ENCODE measurements around the gene KCNJ16.

The KCNJ16 gene

DNA sequence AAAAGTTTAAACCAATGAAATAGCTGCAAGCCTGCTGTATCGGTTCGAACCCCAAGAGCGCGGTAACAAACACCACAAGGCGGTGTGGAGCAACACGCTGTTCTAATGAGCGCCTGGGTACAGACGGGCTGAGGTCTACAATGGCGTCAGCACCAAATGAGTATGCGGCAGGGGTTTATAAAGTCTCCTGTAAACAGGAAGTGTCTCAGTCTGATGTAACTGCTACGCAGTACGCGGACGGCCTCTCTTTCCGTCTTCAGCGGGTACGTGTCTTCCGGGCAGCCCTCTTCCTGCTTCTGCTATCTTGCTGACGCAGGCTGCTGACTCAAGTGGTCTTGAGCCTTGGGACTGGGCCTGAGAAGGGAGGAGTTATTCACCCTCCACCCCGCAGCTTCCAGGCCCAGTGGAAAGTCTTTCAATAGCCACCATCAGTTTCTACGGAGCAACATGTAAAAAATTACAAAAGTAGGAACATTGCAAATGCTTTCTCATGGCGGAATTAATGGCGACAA is 53.8 kb downstream of the KCNJ16 start:
- no peak for DNase-seq (ENCODE audit: low spot score)

DNA sequence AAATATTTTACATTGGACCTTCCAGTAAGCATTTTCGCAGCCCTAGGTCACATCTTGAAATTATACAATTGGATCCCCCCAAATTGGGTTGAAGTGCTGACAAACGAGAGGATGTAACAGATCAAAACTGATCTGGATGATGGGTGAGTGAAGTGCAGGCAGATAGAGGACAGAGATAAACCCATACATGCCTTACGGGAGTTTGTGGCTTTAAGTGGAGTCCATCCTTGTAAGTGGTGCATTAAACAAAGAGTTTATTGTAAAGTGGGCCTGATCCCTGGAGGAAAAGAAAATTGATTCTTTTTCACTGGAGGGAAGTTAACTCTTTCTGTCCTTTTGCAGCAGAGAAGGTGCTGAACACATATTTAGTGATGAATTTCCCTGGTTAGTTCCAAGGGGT is 55.3 kb downstream of the KCNJ16 start:
- no peak for DNase-seq (ENCODE audit: low spot score)

DNA sequence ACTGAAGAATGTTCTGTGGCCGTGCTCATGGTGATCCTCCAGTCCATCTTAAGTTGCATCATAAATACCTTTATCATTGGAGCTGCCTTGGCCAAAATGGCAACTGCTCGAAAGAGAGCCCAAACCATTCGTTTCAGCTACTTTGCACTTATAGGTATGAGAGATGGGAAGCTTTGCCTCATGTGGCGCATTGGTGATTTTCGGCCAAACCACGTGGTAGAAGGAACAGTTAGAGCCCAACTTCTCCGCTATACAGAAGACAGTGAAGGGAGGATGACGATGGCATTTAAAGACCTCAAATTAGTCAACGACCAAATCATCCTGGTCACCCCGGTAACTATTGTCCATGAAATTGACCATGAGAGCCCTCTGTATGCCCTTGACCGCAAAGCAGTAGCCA is 57.5 kb downstream of the KCNJ16 start:
- DNase-seq (ENCODE audit: low spot score) = no peak

DNA sequence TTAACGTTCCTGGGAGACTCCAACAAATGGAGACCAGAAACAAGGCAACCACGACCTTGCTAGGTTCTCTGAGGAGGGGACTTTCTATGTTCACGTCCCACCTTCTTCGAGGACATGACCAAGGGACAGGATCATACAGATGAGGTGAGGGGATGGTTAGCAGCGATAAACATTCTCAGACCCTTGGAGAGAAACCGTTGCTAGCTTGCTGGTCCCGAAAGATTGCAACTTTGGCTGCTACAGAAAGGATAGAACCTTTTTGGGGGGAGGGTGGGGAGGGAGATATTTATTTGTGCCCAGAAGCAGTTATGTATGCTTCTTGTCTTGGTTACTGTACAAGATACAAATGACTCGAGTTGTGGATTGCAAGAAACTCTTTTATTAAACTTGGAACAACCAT is 59.0 kb downstream of the KCNJ16 start:
- no peak for DNase-seq (ENCODE audit: low spot score)

DNA sequence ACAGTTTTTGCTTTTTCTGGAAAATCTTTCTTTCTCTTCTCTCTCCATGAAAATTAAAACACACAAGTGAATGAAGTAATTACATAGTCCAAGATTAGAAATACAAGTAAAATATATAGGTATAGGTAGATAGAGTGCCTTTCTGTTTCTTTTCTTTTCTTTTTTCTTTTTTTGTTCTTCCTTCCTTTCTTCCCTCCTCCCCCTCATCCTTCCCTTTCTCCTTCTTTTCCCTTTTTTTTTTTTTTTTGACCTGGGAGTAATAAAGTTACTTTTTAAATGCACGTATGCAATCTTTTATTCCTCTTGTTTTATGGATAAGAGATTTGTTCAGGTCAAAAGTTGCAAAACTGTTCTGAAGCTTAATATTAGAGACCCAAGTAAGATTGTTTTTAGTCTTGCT is 59.8 kb downstream of the KCNJ16 start:
- no peak for DNase-seq (ENCODE audit: low spot score)

DNA sequence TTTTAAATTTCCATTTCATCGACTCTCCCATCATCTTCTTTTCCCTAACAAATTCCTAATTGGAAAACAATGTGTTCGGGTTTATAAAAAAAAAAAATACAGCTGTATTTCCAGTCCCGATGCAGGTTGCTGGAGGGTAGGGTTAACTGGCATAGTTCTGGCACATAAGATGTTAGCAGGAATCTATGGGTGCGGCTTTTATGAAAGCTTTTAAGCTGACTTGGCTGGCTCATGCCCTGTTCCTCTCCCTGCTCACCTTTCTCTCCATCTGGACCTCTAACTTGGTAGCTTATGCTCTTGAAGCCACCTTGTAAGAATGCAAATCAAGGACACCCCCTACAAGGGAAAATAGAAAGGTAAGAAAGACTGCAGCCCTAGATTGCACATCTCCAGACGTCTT is 61.1 kb downstream of the KCNJ16 start:
- DNase-seq (ENCODE audit: low spot score) = no peak

DNA sequence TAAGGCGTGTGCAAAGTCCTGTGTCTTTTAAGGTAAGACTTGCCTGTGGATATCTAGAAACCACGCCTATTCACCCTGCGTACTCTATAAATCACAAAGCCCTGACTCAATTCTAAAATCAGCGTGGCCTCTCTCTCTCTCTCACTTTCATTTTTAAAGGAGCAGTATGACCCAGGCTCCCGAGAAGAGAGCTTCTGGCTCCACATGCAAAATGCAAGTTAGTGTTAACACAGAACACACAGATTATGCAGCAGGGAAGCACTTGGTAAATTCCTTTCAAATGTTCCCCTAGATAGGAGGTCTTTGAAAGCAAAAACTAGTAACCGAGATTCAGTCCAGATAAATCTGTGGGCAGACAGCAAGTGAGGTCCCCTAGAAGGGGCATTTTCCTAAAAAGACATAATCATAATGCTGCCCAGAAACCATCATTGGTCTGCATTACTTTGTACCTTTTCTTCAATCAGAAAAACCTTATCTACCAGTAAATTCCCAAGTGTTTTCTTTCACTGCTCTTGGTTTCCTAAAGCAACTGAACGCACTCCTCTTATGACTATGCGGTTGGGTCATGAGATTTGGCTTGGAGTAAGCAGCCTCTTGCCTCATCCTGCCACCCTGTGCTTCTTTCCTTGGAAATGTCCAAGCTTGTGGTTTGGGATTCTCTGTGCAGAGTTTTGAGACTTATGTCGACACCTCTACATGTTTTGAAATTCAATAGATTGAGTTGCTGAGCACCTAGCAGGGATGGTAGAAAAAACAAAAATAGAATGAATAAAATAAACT is 62.6 kb downstream of the KCNJ16 start:
- DNase-seq (ENCODE audit: low spot score) = peak; percentile 41

DNA sequence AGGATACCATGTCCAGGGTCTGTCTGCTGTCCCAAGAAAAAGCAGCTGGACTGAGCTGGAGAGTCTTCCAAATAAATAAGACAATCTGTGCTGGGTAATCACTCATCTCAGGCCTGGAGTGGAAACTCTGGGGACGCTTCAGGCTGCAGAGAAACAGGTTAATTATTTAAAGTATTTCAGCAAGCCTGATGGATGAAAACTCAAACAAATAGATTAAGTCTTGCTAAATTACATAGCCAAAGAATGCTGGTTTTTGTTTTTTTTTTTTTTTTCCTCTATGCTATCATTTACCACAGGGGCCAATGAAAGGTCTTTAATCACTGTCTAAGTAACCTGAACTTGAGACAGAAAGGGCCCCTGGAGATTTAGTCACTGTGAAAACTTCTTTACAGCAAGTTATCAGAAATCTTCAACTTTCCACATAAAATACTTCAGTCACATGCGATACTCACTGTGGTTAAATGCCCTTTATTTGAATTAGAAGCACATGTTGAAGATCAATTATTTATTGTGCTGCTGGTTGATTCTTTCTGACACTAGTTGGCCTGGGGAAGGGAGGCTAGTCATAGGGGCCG is 63.4 kb downstream of the KCNJ16 start:
- DNase-seq (ENCODE audit: low spot score) = no peak

DNA sequence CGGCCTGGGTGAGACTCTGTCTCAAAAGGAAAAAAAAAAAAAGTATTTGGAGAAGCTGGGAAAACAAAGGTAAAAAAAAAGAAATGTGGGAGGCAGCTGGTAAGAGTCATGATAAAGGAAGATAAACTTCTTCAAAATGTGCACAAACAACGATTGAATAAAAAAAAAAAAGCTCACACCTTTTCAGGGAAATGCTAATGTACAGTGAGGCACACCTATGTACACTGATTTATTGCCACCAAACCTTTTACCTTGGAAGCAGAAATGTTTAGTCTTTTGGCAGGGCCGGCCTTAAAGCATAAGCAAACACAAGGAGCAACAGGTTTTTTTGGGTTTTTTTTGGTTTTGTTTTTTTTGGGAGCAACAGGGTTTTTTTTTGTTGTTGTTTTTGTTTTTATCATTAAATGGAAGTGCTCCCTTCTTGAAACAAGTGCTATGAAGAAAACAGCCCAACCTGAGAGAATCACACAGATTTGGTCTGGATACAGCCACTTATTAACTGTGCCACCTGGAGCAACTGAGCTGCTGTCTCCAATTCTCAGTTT is 64.5 kb downstream of the KCNJ16 start:
- no peak for DNase-seq (ENCODE audit: low spot score)

DNA sequence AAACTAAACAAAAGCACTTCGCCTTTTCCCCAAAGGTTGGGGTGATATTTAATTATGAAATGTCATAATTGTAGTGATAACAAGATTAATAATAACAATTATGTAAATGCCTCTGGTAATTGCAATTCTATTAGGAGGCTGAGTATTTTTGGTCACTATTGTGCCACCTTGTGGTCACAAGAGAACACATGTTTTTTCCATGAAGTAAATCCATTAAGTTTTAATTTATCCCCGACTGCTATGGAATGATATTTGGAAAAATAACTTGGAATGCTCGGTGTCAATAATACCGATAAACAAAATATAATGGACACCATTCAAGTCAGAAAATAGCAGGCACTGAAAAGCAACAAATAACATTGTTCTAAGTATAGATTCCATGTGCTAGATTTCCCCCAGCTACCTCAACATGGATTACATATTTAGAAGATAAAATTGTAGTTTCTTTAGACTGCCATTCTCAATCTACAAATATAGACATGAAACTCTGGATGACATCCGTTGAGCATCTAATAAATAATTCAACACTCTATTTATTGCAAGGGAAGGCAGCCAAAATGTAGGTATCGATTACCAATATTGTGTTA is 69.3 kb downstream of the KCNJ16 start:
- peak; percentile 38 for DNase-seq (ENCODE audit: low spot score)

DNA sequence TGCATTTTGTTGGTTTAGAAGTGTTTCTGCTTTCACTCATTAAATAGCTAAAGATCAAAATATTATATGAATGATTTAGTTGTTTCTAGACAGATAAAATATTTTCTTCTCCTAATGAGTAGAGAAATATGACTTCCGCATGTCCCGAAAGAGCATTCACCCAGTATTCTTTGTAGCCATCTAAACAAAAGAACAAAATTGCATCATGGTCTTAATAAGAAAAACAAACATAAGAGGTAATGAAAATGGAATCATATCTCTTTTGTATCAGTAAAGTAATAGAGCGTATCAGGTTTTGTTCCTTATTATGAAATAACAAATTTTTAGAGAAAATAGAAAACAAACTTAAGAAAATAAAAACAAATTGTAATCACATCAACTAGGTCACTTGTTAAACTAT is 78.2 kb downstream of the KCNJ16 start:
- DNase-seq (ENCODE audit: low spot score) = no peak

DNA sequence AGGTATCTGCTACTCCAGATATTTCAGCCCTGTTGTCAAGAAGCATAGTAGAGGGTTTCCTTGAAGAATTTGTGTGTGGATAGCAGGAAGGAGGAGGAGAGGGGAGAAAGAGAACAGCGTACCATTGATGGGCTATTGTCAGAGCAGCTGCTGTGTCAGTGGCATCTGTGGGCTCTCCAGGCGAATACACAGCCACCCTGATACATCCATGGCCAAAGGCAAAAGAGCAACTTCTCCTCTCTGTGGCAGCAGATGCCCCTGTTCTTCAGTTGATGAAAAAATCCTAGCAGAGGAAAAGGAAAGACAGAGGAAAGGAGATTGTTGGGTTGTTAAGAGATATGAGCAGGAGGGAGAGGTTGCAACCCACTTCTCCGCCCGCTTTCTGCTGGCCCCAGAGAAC is 82.1 kb downstream of the KCNJ16 start:
- DNase-seq (ENCODE audit: low spot score) = no peak

DNA sequence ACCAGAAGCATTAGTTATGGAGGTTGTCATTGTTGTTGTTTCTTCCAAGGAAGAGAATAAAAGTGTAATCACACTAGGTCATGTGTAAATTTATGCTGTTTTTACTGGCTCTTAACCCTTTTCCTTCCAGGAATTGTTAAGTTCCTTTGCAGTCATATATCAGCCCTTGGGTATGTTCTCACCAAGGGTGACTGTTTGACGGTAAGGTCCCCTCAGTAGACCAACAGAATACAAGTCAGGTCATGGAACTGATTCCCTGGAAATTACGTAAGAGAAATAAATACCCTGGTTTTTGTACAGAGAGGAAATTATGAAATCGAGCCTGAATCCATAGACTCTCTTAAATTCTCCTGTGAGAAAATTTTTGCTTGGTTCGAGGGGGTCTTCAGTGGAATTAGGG is 83.2 kb downstream of the KCNJ16 start:
- no peak for DNase-seq (ENCODE audit: low spot score)

DNA sequence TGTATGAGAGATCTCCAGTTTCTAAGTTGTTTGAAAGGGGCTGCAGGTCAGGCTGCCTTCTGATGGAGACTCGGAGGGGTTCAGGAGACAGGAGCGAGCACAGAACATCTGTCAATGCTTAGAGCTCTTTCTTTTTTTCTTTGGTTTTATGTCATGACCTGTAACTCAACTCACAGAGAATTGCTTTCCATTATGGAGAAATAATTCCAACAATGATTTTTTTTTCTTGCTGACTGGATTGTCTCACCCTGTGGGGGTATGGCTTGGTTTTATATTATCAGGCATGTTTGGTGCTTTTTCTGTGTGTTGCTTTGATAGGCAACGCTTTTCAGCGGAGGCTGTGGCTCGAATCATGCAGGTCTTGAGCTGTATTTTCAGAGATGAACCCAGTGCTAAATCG is 83.6 kb downstream of the KCNJ16 start:
- DNase-seq (ENCODE audit: low spot score) = no peak

DNA sequence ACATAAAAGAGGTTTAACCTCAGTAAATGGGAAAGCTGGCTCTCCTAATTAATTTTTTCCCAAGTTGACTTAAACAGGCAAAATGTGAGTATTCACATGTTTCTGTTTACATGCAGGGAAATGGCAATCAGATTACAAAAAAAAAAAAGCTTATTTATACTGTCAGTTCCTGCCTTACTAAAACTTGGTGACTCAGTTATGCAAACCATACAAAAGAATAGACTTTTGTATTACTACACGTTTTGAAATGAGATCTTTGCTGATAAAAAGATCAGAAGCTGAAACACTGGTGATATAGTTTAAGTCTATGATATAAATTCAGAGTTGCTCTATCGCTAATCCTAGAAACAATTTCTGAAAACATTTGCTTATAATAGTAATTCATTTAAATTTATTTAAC is 85.0 kb downstream of the KCNJ16 start:
- no peak for DNase-seq (ENCODE audit: low spot score)

DNA sequence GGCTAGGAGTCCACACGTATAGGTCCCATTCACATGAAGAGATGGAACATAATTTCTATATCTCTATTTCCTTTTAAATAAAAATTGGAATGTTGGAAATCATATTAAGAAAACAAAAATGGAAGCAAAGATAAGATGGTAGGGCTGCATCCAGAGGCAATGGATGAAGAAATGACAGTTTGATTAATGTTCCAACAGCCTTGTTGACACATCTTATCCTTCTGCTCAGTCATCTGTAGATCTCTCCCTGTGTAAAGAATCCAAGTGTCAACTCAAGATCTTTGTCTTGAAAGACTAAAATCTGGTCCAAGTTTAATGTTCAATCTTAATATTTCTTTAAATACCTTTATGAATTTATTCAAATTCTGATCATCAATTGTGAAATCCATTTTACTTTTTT is 86.5 kb downstream of the KCNJ16 start:
- no peak for DNase-seq (ENCODE audit: low spot score)

DNA sequence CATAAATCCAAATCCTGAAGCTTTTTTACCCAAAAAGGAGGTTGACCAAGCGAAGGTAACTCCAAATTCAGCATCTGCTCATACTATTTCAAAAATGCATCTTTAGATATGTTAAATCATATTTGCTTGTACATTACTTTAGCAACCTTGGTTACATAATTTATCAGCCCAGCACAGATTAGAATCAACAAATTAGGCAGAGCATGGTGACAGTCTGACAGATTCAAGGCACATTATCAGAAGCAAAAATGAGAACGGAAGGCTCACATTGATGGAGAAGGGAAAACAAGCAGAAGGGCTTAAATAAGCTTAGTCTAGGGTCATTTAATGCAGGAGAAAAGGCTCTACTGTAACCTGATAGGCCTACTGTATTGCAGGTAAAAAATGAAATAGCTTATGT is 90.4 kb downstream of the KCNJ16 start:
- DNase-seq (ENCODE audit: low spot score) = no peak

DNA sequence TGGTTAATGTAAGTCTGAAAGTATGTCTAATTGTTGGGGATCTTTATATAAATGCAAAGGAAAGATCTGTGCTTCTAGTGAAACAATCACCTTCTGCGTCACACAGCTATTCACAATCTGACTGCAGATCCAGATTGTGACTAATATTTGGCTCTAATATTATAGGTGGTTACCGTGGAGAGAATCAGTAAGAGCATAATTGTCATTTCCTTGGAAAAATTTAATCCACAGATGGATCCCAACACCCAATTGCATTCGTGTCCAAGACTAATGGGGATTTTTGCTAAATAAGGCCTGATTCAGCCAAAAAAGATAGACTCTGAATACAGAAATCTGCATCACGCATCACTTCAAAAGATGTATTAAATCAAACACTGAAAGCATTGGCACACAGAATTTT is 91.6 kb downstream of the KCNJ16 start:
- DNase-seq (ENCODE audit: low spot score) = no peak

DNA sequence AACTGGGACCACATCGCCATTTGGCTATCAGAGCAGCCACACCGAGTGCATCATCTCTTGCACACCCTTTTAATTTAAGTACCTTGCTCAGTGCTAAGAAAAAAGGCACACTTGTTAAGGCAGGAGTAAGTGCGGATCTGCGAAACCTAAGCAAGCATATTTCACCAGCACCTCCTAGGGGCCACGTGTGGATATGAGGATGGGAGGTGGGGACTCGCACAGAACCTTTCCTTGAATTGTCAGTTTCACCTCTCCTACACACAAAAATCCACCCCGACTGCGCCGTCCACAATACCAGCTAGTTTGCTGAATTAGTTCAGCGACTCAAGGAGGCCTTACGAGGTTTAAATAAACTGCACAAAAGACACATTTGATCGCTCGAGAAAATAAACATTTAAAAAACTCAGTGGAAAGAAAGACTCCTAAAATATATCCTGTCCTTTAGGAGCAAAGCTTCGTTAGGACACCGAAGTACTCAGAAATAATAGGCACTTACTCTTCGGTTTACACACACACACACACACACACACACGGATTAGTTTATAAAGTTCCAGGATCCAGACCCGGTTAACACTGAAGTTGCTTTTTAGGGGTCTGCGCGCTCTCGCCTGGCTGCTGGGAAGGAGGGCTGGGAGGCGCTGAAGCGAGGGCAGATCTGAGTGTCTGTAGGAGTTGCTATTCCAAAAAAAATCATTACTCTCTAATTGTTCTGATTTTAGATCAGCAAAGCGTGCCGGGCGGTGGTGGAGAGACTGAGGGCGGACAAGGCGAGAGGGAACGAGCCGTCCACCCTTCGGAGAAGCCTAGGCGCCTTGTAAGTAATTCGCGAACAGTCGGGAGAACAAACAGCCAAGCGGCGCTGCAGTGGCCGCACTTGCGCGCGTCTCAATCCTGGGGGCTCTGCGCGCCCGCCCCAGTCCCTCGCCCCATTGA is 93.3 kb downstream of the KCNJ16 start:
- peak; percentile 66 for DNase-seq (ENCODE audit: low spot score)

DNA sequence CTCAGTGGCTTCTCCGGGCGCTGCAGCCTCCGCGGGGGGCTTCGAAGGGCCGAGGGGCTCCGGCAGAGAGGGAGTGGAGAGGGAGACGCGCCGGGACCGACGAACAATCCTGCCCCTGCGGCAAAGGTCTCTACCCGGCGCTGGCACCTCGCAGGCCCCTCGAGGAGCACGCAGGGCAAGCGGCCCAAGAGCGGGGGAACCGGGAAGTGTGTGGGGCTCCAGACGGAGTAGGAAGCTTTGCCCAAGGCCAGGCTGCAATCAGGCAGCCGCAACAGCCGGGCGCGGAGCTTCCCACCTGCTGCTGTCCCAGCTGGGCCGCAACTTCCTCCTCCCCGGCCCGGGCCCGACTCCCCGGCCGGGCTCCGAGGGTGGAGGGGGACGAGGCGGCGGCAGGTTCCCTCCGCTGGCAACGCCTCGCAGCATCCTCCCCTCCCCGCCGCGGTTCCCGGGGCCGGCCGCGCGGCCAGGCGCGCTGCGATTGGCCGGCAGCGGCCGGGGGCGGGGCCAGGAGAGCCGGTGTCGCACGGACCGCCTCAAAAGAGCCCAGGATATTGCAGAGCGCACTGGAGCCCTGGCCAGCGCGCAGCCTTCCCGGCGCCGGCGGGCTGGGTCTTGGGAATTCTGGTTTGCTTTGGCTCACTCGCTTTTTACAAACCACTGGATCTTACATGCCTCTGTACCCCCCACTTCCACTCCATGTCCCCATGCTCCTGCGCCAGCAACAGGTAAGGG is 94.1 kb downstream of the KCNJ16 start, which contains the start of gene KCNJ2:
Gene KCNJ2 (plus strand): TSS at position 556 of the 732 bp plus-strand sequence. CDS start 5,508 bp downstream, outside the sequence.
- DNase-seq (ENCODE audit: low spot score) = peak; percentile 83

Data from SW480 (cell line).